ENCODE results near the gene MYO18B.

GRCh38 chr22:25782831-25783230 lies 40.8 kb downstream of the MYO18B start:
- TF ChIP-seq POLR2A (IDR thresholded peaks at IDR 0.05; ENCODE audit: borderline replicate concordance, extremely low read depth, insufficient read depth, insufficient read length) (no peak), CTCF (IDR thresholded peaks at IDR 0.05 in 2 of 3, conservative IDR thresholded peaks at IDR 0.05 in 1 of 3; ENCODE audit: borderline replicate concordance in 1 of 3, insufficient read depth in 1 of 3, low read depth in 2 of 3, low read length in 2 of 3) (no peak), POLR2AphosphoS5 (IDR thresholded peaks at IDR 0.05; ENCODE audit: low read depth, low read length) (no peak), MAX (IDR thresholded peaks at IDR 0.05) (no peak), CBX3 (IDR thresholded peaks at IDR 0.05; ENCODE audit: low read depth) (no peak), ZFX (IDR thresholded peaks at IDR 0.05) (no peak), ZNF274 (IDR thresholded peaks at IDR 0.05; ENCODE audit: low read depth, low read length) (no peak), EZH2phosphoT487 (IDR thresholded peaks at IDR 0.05; ENCODE audit: borderline replicate concordance) (no peak), REST (IDR thresholded peaks at IDR 0.05; ENCODE audit: low read depth) (no peak), SRF (IDR thresholded peaks at IDR 0.05; ENCODE audit: low read depth) (no peak)
